ENCODE data around the gene COG3.

Gene COG3

DNA sequence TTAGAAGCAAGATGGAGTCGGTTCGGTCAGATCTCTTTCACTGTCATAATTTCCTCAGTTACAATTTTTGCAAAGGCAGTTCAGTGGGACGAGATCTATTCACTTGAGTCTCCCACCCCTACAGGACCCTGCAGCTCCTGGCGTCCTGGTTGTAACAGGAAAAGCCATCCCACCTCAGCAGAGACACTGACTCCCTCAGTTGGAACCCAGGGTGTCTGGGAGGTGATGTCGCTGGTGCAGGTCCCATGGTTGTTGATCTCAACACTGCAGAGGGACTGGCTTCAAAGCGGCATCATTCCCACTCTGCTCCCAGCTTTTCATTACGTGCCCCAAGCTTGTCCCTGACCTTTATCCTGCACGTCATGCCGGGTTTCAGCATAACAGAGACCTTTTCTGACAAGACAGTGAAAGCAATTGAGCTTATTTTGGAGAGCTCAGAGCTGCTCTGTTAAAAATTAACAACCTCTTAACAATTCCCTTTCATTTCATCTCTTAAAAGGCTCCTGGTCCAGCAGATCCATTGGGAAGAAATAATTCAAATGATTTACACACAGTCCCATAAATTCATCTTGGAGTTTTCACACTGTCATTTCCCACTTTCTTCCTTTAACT is 17.6 kb upstream of the COG3 start:
- DNase-seq: no peak

DNA sequence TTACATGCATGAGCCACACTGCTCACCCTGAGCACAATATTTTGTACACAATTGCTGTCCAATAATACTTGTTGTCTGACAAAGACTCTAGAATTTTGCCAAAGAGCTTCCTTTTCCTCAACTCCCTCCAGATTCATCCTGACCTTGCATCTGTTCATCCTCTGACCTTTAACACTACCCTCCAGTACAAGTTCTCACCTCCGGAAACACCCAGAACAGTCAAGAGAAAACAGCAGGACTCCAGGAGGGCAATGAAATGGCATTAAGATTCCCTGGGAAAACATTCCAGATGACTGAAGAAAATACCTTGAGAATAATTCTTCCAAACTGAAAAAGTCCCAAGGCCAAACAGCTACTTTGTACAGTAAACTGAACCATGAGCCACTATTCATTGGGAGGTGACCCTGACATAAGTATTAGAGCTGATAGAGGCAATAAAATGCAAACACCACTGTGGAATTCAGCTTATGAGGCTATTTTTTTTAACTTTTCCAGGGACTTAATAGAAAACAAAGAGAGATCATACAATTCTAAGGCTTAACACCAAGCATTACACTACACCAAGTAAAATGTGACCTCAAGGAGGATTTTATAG is 15.7 kb upstream of the COG3 start:
- DNase-seq: no peak

DNA sequence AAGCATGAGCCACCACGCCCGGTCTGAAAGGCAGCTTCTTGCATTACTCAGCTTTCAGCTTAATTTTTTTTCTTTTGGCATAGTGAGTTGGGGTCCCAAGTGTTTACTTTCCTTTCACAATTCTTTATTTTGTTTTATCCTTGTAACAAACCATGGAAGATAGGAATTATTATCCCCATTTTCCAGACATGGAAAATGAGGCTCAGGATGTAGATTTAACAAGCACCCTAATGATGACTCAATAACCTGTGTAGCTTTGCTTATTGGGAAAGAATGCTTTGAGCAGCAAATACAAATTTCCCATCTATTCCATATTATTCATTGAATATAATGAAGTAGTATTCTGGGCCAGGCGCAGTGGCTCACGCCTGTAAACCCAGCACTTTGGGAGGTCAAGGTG is 13.5 kb upstream of the COG3 start:
- no peak for DNase-seq

DNA sequence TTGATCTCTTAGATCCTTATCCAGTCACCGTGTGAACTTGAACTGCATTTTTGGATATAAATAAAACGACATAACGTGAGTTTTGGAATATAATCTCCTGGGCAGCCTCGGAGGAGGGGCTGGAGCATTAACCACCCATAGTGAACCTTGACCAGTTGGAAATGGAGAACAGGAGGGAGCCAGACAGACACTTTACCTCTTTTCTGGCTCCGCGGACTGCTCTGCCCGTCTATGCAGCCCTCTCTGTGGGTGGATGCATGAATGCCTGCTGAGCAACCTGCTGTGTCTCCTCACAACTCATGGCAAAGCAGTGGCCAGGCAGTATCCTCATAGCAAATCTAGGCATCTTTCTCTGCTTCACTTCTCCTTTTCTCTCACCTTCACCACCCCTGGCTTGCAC is 10.5 kb upstream of the COG3 start:
- DNase-seq: no peak

DNA sequence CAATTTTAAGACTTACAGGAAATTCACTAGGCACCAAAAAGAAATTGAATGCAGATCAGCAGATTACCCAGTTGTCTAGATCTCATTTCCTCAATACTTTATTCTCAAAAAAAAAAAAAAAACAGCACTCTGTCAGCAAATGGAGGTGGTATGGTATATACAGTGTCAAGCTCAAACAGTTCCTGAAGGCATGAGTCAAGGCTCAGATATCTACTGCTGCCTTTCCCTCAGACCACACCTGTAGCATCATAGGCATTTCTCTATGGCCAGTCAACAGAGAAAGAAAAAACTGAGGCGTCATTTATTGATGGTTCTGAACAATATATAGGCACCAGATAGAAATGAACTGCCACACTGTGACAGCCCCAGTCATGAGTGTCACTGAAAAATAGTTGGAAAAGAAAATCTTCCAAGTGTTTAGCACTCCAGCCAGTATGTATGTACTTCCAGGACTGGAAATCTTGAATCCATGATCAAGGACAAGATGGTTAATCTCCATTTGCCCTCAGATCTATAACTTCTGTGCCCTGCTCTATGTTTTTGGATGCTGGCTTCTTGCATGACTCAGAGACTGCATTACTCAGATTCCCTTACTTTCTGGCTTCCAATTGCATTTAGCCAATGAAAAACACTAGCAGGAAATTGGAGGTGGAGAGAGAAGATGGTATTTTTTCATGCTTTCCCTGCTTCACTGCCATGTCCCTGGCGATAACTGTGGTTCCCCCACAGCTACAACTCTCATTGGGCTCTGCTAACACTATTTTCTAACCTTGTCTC is 8.4 kb upstream of the COG3 start:
- no peak for DNase-seq

DNA sequence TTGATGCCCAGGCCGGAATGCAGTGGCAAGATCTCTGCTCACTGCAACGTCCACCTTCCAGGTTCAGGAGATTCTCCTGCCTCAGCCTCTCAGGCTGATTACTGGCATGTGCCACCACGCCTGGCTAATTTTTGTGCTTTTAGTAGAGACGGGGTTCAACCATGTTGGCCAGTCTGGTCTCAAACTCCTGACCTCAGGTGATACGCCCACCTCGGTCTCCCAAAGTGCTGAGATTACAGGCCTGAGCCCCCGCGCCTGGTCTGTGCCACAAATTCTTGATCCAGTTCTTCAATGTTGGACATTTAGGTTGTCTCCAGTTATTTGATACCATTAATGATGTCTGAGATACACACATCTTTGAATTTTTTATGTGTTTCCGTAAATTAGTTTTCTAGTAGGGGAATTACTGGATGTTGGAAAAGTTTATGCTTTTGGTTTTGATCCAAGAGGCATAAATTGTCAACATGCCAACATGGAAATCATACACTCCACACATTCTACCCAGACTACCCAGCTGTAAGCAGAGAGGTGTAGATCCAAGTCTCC is 525 bp upstream of the COG3 start:
- DNase-seq: no peak

DNA sequence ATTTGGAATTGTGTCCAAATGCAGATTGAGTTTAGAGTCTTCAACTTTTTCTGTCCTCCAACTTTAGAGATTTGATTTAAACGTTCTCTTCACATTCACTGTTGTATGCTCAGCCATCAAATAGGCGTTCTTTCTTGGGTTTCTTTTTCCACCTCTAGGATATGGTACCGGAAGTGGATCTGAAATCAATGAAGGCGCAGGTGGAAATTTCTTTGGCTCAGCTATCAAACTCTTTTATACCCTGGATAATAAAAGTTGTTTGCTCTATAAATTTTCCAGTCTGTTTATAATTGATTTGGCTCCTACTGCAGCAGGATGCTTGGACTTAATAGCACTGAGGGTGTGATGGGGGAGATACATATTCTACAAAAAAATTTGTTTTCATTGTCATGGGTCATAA is 1.6 kb downstream of the COG3 start:
- DNase-seq: no peak

DNA sequence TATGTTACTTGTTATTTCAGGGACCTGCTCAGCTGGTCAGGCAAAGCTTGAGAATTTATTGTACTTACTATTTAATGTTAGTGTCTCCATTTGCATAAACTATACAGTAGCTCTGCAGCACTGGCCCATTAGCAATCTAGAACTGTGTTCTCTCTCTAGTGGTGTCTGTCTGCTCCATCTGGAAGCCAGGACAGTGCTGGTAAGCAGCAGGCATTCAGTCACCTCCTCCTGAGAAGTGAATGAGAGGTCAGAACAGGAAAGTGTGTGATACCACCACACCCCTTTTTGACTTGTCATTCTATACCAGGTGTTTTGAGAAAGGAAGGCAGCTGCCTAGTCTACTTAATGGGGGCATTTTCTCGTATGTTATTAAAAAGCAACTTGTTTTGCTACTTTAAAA is 3.9 kb downstream of the COG3 start:
- no peak for DNase-seq

DNA sequence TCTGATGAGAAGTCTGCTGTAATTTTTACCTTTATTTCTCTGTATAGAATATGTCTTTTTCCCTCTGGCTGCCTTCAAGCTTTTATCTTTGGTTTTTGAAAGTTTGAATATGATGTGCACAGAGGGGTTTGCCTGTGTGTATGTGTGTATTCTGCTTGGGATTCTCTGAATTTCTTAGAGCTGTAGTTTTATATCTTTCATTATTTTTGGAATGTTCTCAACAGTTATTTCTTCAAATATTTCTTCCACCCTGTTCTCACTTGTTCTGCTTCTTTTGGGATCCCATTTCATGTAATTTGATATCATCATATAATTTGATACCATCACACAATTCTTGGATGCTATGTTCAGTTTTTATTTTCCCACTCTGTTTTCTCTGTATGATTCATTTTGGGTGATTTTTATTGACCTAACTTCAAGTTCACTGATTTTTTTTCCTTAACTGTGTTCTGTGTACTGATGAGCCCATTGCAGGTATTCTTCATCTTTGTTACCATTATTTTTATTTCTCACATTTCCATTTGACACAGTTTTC is 7.5 kb downstream of the COG3 start:
- DNase-seq: no peak

DNA sequence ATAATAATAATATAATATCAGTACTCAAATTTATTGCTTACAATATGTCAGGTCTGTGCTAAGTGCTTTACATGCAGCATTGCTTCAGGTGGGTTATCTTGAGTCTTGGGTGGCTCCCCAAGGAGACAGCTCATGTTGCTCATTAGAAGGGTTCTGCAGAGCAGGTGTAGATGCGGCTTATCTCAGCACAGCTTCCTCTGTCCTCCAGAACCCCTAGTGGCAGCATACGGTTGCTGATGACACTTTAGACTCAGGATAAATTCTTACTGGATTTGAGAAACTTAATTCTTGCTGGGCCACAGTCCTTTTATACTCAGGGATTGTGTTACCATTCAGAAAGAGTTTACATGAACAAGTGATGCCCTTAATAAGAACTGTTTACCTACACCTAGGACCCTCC is 8.9 kb downstream of the COG3 start:
- no peak for DNase-seq

DNA sequence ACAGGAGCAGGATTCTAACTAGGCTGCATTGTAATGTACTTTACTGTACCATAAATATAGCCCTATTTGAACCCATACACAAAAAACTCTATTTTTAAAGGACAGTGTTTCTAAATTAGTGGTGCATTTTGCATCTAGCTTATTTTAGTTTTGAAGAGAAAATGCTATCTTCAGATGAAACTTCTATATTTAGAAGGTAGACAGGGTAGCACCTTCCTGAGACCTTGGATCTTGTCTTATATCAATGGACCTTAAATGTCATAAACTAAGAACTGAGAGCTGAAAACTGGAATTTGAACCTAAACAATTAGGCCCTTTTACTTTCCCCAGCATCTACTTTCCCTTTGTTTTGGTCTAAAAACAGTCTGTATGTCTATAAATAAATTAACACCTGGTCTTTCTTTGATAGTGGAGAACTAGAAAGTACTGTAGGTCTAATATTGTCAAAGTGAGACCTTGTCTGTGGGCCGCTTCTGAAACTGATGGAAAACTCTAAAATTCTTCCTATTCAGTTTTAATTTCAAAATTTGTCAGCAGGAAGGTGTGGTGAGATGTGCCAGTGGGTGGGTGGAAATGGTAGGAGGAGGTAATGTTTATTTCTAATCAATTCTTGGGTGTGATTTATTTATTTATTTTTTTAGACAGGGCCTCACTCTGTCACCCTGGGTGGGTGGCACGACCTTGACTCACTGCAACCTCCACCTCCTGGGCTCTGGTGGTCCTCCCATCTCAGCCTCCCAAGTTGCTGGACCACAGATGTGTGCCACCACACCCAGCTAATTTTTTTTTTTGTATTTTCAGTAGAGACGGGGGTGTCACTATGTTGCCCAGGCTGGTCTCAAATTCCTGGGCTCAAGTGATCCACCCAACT is 10.1 kb downstream of the COG3 start:
- no peak for DNase-seq

DNA sequence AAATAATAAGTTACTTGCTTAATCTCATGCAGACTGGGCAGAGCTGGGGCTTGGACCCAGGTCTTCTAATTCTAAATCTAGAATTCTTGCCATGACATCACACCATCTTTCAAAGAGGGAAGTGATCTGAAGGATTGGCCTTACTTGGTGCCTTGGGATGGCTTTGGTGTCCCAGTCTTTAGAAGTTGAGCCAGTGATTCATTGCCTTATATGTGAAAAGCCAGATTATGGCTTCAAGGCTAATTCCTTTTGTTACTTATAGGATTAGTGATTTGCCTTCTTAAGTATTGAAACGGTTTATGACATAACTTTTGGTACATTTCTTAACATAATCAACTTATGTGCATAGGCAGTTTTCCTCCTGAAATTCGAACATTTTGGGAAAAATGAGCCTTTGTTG is 14.9 kb downstream of the COG3 start:
- no peak for DNase-seq

DNA sequence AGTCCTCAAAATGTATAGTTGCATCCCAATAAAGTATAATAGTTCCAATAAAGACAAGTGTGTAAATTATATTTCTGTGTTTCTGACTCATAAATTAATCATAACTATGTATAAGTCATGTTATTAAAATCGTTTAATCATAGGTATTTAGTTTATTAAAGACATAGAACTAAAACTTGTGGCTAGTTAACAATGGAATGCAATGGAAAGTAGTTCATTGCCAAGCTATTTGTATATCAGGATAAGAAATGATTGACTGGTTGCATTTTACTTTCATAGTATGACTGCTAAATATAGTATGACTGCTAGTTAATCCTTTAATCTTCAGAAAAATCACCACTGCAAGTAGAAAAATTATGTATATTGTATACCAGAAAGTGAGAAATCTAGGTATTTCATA is 16.9 kb downstream of the COG3 start:
- DNase-seq: no peak

DNA sequence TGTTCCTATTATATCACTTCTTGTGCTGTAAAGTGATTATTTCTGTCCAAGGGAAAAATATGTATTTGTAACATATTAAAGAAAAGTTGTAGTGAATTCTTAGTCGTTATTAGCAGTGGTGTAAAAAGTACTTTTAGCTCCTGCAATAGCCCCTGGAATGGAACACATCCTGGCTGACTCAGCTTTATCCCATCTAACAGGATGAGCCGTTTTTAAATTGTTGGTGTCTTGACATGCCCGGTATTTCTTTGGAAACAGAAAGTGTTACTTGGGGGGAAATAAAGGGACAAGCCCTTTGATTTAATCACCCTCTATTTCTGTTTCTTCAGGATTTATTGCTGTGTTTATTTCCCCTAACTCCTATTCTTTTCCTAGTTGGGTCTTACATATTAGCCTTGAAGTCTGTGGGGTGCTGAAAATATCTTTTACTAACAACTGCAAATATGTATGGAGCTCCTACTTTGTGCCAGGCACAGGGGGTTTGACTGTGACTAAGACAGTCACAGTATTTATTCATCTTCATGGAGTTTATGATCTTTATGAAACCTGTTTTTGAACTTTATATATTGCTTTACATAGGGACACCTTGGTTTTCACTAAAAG is 17.9 kb downstream of the COG3 start:
- no peak for DNase-seq

DNA sequence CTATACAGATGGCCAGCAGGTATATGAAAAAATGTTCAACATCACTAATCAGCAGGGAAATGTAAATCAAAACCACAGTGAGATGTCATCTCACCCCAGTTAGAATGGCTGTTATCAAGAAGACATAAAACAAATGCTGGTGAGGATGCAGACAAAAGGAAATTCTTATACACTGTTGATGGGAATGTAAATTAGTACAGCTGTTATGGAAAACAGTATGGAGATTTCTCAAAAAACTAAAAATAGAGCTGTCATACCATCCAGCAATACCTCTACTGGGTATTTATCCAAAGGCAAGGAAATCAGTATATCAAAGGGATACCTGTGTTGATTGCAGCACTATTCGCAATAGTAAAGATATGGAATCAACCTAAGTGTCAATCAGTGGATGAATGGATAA is 22.9 kb downstream of the COG3 start:
- DNase-seq: no peak

DNA sequence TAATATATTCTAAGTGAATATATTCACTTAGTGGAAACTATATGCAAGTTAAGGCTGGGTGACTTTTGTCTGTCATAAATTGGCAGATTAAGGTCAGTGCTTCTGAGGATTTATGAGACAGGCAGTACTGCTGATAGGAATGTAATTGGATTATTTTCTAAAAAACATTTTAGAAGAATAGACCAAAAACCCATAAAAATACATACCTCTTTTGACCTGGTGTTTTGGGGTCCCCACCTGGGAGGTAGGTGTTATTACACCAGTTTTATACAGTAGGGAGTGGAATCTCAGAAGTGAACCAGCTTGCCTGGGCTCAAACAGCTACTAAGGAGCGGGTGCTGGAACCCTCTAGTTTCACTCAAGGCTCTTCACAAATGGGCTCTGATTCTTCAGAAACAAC is 25.3 kb downstream of the COG3 start:
- DNase-seq: no peak

DNA sequence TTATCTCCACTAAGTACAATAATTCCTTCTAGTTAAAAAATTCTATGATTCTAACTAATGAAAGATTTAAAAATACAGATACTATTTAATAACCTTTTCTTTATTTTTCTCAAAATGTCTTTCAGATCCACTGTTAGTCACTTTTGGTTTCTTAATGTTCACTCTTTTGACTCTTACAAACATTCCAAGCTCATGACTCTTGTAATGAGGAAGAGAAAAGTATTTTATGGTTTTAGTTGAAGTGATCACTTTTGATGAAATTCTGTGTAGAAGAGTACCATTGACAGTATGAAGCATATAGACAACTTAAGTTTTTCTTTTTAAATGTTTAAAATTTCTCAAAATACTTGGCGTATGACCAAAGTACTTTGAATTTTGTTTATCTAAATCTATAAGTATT is 27.8 kb downstream of the COG3 start:
- DNase-seq: no peak

DNA sequence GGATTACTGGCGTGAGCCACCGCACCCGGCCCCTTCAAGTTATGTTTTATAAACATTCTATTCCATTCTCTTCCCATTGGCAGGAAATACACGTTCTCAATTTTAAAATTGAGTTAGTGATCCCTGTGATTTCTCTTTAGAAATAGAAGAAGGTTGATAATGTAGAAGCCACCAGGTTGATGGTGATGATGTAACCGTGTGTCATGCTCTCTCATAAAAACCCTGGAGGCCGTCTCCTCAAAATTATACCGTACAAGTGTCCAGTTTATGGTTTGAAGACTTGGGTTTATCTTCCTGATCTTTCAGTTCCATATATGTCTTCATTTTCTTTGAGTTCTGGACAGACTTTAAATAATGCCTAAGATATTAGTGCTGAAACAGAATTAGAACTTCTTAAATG is 32.2 kb downstream of the COG3 start:
- DNase-seq: no peak

DNA sequence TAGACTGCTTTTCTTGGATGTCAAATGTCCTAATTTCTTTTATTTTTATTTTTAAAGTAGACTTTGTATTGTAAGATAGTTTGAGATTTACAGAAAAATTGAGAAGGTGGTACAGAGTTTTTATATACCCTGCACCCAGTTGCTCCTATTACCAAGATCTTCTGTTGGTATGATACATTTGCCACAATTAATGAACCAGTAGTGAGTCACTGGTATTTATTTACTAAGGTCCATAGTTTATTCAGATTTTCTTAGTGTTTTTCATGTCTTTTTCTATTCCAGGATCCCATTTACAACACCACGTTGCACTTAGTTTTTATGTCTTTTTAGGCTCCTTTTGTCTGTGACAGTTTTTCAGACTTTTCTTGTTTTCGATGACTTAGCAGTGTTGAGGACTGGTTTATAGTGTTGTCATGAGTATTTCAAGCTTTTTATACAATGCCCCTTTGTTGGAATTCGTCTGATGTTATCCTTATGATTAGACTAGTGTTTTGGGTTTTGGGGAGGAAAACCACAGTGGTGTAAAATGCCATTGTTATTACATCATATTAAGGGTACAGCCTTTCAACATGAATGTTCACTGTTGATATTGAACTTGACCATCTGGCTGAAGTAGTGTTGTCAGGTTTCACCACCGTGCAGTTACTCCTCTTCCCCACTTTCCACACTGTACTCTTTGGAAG is 35.9 kb downstream of the COG3 start:
- DNase-seq: no peak

DNA sequence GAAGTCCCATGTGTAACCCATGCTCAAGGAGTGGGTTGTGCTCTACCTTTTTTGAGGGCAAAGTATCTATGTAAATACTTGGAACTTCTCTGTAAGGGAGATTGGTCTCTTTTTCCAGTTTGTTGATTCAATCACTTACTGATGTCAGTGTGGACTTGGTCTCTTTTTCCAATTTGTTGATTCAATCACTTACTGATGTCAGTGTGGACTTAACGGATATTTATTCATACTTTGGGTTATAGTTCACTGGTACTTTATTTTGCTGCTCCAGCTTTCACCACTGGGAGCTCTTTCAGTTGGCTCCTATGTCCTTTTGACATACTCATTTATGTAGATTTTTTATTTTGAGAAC is 36.4 kb downstream of the COG3 start:
- DNase-seq: no peak

DNA sequence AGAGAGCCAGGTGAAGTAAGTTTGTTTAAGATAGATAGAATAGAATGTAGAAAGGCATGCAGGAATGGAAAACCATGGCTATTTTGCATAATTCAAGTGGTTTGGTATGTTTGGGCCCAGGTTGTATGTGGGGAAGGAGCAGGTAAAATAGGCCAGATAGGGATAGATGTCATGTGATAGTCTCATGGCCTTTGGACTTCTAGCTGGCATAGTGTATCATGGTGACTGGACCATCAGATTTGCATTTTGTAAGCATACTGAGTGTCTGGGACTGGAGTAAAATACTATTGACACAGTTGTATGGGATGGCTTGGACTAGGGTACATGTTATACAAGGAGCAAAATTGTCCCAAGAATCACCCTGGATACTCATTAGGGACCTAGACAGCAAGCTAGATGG is 38.9 kb downstream of the COG3 start:
- DNase-seq: no peak

DNA sequence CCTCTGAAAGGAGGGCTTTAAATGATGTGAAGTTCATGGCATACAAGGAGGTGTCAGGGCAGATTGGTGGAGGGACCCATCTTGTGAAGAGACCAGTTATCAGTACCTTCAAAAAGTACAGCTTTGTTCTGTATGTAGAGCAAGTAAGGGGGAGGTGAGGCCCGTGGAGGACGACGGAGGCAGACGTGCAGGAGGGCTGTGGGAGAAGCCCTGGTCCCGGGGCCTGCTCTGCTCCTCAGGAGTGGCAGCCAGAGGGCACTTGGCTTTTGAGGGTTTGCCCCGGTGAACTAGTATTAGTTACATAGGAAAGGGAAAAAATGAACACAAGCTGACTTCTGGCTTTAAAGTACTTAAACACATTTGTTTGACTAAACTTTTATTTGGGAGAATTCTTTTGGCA is 42.1 kb downstream of the COG3 start:
- DNase-seq: no peak
